RWPE2 (cell line): ENCODE measurements around the gene ARID3C.

Source experiments
- ATAC-seq: fragments of 200-7000 bp; cut with Tn5 transposase; 3 replicates; pipeline ENCODE4 v1.9.1; 2021; ENCODE audit warnings: low read depth
- DNase-seq: peaks from one replicate; pipeline ENCODE4 v3.0.0-alpha.2; 2020; ENCODE audit warnings: low spot score
- H3K27ac ChIP-seq: fragments of 450-650 bp; 2 replicates; pipeline ENCODE4 v1.5.1; 2017; ENCODE audit warnings: mild to moderate bottlenecking; ENCODE audit not compliant: poor library complexity, severe bottlenecking
- H3K27me3 ChIP-seq: fragments of 250-450 bp; sonication (Bioruptor Pico); 2 replicates; pipeline ENCODE4 v1.5.1; 2021; ENCODE audit warnings: mild to moderate bottlenecking, moderate library complexity; ENCODE audit not compliant: insufficient read depth, poor library complexity, severe bottlenecking
- H3K36me3 ChIP-seq: fragments of 250-450 bp; sonication (Bioruptor Pico); 2 replicates; pipeline ENCODE4 v1.5.1; 2020; ENCODE audit warnings: low read depth, mild to moderate bottlenecking, moderate library complexity
- H3K4me1 ChIP-seq: fragments of 250-450 bp; sonication (Bioruptor Pico); 2 replicates; pipeline ENCODE4 v1.5.1; 2021; ENCODE audit warnings: mild to moderate bottlenecking, moderate library complexity; ENCODE audit not compliant: insufficient read depth, poor library complexity, severe bottlenecking
- H3K4me3 ChIP-seq: fragments of 250-450 bp; sonication (Bioruptor Pico); 2 replicates; pipeline ENCODE4 v1.5.1; 2021; ENCODE audit warnings: mild to moderate bottlenecking, moderate library complexity; ENCODE audit not compliant: severe bottlenecking
- H3K9me3 ChIP-seq: fragments of 250-450 bp; sonication (Bioruptor Pico); 2 replicates; pipeline ENCODE4 v1.5.1; 2021; ENCODE audit warnings: mild to moderate bottlenecking, moderate library complexity; ENCODE audit not compliant: severe bottlenecking
- CTCF ChIP-seq: fragments of 450-650 bp; IDR thresholded peaks from one replicate; pipeline ENCODE4 v1.5.1; 2017; ENCODE audit warnings: mild to moderate bottlenecking, moderate library complexity; ENCODE audit not compliant: poor library complexity, severe bottlenecking

The ARID3C gene

GRCh38 chr9:34591917-34592866 is 36.7 kb downstream of the ARID3C start:
- peak; percentile 68 for TF ChIP-seq CTCF
- peaks cover 50% of the 10 kb centered on the region for H3K27me3 ChIP-seq
- no peak overlapping the region for H3K4me3 ChIP-seq
- H3K4me1 ChIP-seq = no peaks in the 10 kb centered on the region
- no peak for DNase-seq
- H3K27ac ChIP-seq = no peak overlapping the region
- no peaks in the 10 kb centered on the region for H3K36me3 ChIP-seq
- H3K9me3 ChIP-seq = no peaks in the 10 kb centered on the region
- ATAC-seq = no peak

- peak; percentile 84 for ATAC-seq
- H3K27ac ChIP-seq = no peak overlapping the region
- no peaks in the 10 kb centered on the region for H3K4me1 ChIP-seq
- H3K36me3 ChIP-seq = no peaks in the 10 kb centered on the region
- H3K4me3 ChIP-seq = no peak overlapping the region
- H3K27me3 ChIP-seq = peaks cover 58% of the 10 kb centered on the region
- DNase-seq = peak; percentile 73
- peak; percentile 86 for TF ChIP-seq CTCF
- H3K9me3 ChIP-seq = no peaks in the 10 kb centered on the region
Measured at GRCh38 chr9:34591248-34591916, 37.5 kb downstream of the ARID3C start.

- Histone ChIP-seq H3K4me1 (no peaks in the 10 kb centered on the region), H3K27me3 (peaks cover 64% of the 10 kb centered on the region), H3K36me3 (no peaks in the 10 kb centered on the region), H3K27ac (no peak overlapping the region), H3K4me3 (peak overlapping the region; percentile 36), H3K9me3 (no peaks in the 10 kb centered on the region)
- ATAC-seq = no peak
- TF ChIP-seq CTCF = no peak
- no peak for DNase-seq
Measured at GRCh38 chr9:34590381-34591247, 38.3 kb downstream of the ARID3C start.

GRCh38 chr9:34589636-34590380 is 39.1 kb downstream of the ARID3C start, which contains the start of gene CNTFR:
Gene CNTFR, minus strand, starts transcription at chr9:34589724. Its CDS starts 20,743 bp downstream, at chr9:34568981.
- ATAC-seq (peak; percentile 11; the same call in 2 of the 3 replicates), DNase-seq (no peak)
- H3K27ac ChIP-seq = no peak within 1 kb of the TSS
- H3K27me3 ChIP-seq = peaks cover 68% of the 10 kb centered on the region
- peak within 1 kb of the TSS; percentile 36 for H3K4me3 ChIP-seq
- no peaks in the 10 kb centered on the region for H3K4me1 ChIP-seq
- no peak for TF ChIP-seq CTCF
- no peaks in the 10 kb centered on the region for H3K36me3 ChIP-seq
- no peaks in the 10 kb centered on the region for H3K9me3 ChIP-seq
